Measurements from ENCODE around the gene PARP8.

The PARP8 gene

DNA sequence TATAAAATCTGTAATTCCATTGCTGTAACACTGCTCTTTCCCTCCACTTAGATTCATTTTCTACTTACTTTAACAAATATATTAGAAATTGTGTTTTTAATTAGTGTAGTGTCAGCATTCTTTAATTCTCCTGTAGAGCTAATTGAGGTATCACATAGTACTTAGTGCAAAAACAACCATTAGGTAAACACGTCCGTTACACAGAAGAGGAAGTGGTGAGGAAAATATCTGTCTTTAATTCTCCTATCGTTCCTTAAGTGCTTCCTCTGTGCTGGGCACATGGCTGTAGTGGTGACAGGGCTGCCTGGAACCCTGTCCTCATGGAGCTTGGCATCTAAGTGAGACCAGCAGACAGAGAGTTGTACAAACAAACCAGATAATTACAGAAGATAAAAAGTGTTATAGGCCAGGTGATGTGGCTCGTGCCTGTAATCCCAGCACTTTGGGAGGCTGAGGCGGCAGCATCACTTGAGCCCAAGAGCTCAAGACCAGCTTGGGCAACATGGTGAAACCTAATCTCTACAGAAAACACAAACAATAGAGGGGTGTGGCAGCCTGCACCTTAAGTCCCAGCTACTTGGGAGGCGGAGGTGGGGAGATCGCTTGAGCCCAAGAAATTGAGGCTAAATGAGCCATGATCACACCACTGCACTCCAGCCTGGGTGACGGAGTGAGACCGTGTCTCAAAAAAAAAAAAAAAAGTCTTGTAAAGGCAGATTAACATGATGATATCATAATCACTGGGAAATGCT is 36.4 kb downstream of the PARP8 start:
- Mint-ChIP-seq H3K36me3 (ENCODE audit: low read depth) (peaks cover 26% of the 10 kb centered on the region), H3K27me3 (no peaks in the 10 kb centered on the region), H3K4me3 (peak overlapping the region; percentile 73), H3K4me1 (ENCODE audit: low read depth) (peaks cover 88% of the 10 kb centered on the region), H3K9me3 (no peaks in the 10 kb centered on the region), H3K27ac (peak overlapping the region; percentile 89)

DNA sequence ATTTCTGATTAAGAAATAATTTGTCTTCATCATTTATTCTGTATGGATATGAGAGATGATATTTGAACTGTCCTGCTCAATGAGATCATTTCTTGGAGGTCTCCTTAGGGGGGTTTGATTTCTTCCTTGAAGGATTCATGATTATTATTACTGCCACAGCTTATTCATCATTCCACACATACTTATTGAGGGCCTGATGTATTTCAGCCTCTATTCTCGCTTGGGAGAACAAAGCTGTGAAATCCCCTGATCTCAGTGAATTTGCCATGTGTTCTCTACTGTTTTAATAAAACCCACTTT is 36.9 kb downstream of the PARP8 start:
- Mint-ChIP-seq H3K4me1 (ENCODE audit: low read depth) (peaks cover 88% of the 10 kb centered on the region), H3K27ac (peak overlapping the region; percentile 26), H3K4me3 (no peak overlapping the region), H3K9me3 (no peaks in the 10 kb centered on the region), H3K27me3 (no peaks in the 10 kb centered on the region), H3K36me3 (ENCODE audit: low read depth) (peaks cover 20% of the 10 kb centered on the region)

DNA sequence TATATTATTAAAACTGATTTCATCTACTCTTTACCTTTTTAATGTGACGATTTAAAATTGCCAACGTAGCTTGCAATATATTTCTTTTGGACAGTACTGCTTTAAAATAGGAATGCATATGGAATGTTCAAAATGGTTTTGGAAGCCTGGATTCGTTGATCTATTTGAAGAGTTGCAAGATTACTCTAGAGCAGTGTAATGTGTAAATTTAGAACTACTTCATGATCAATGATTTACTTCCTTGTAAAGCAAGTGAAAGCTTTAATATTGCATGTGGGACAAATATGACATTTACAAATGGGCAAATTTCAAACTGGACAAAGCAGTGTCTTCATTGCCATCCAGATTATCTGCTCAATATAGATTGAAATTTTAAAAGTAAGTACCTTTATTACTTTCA is 38.3 kb downstream of the PARP8 start:
- Mint-ChIP-seq H3K27me3 (no peaks in the 10 kb centered on the region), H3K9me3 (no peaks in the 10 kb centered on the region), H3K4me1 (ENCODE audit: low read depth) (peaks cover 88% of the 10 kb centered on the region), H3K27ac (peak overlapping the region; percentile 21), H3K36me3 (ENCODE audit: low read depth) (peaks cover 11% of the 10 kb centered on the region), H3K4me3 (no peak overlapping the region)

DNA sequence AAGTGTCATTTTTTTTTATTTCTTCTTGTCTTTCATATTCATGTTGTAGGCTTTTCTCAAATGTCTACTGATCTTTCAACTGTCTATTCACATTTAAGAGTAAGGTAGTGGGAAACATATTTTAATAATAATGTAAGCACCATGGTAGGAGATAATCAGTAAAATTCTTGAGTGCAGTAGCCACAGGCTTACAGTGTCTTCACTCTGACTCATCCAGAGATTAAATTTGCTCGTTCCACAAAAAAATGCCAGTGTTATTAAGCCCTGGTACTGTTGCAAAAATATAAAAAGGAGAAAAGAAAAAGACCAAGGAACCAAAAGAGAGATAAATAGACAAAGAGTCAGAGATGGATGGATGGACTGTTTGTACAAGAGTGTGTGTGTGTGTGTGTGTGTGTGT is 43.0 kb downstream of the PARP8 start:
- Mint-ChIP-seq H3K9me3 (no peaks in the 10 kb centered on the region), H3K36me3 (ENCODE audit: low read depth) (peaks cover 5% of the 10 kb centered on the region), H3K27ac (peak overlapping the region; percentile 82), H3K4me3 (peak overlapping the region; percentile 59), H3K27me3 (no peaks in the 10 kb centered on the region), H3K4me1 (ENCODE audit: low read depth) (peaks cover 88% of the 10 kb centered on the region)

DNA sequence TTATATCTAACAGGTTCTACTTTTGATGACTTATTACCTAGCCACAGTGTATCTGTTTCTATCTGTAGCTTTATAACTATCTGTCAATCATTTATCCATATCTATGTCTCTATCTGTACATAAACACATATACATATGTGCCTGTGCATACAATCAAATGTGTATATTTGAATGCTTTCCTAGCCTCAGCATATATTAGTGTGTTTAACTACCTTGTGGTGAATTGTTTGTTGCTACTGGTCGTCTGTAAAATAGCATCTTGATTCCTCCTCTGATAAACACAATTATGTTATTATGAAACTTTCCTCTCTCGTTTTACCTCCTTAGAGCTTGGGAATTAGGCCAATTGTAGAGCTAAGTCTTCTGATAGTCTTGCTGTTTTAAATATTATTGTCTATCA is 44.4 kb downstream of the PARP8 start:
- Mint-ChIP-seq H3K36me3 (ENCODE audit: low read depth) (peaks cover 4% of the 10 kb centered on the region), H3K4me3 (peak overlapping the region; percentile 78), H3K4me1 (ENCODE audit: low read depth) (peaks cover 92% of the 10 kb centered on the region), H3K27me3 (no peaks in the 10 kb centered on the region), H3K9me3 (no peaks in the 10 kb centered on the region), H3K27ac (peak overlapping the region; percentile 83)

DNA sequence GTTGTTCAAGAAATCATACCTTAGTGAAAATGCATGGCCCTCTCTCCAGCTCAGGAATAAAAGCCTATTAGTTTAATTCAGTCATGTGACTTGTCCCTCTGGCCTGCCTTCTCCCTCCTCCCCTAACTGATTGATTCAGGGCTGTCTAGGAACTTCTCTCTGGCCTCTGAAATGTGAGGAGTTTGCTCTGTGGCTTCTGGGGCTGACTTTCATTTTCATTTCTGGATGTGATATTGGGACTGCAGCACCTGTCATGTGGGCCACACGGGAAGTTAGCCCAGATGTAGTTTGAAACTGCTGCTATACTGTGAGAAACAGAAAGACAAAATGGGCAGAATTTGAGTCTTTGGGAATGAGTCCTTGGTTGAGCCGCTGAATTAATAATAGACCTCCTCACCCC is 44.8 kb downstream of the PARP8 start:
- Mint-ChIP-seq H3K27ac (peak overlapping the region; percentile 83), H3K27me3 (no peaks in the 10 kb centered on the region)

DNA sequence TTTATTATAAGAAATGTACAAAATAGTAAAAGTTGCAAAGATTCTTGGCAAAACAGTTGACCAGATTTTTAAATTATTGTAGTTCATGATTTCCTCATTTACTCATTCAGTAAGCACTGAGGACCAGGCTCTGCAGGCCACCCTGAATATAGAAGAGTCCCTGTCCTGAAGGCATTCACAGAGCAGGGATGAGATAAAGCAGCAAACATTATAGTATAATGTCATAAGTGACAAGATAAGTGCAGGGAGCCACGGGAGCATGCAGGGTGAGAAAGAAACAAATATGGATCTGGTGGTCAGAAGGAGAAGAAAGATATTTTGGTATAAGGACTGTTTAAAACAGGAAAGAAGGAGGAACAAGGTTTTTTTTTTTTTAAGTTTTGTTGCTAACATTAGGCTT is 46.0 kb downstream of the PARP8 start:
- no peaks in the 10 kb centered on the region for H3K9me3 Mint-ChIP-seq
- peak overlapping the region; percentile 88 for H3K27ac Mint-ChIP-seq
- no peaks in the 10 kb centered on the region for H3K27me3 Mint-ChIP-seq
- peaks cover 6% of the 10 kb centered on the region for H3K36me3 Mint-ChIP-seq (ENCODE audit: low read depth)
- H3K4me3 Mint-ChIP-seq = no peak overlapping the region
- H3K4me1 Mint-ChIP-seq (ENCODE audit: low read depth) = peaks cover 95% of the 10 kb centered on the region

More for the DNA sequence above, 44.8 kb downstream of the PARP8 start:
- H3K4me3 Mint-ChIP-seq = peak overlapping the region; percentile 78
- no peaks in the 10 kb centered on the region for H3K9me3 Mint-ChIP-seq
- peaks cover 93% of the 10 kb centered on the region for H3K4me1 Mint-ChIP-seq (ENCODE audit: low read depth)
- H3K36me3 Mint-ChIP-seq (ENCODE audit: low read depth) = peaks cover 4% of the 10 kb centered on the region

DNA sequence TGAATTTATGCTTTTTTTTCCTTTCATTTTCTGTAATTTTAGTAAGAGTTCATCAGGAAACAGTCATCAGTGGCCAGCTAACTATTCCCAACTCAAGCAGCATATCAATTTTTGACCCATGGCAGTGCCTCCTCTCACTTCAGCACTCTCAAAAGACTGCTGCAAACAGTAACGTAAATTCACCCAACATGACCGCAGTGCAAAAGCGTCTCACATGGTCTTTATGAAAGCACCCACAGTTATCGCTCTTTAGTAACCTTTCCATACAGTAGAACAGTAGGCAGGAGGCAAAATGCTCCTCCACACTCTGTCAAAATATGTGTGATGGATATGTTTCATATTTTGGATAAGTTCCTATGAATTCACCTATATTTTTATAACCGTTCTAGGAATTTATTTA is 48.6 kb downstream of the PARP8 start:
- no peaks in the 10 kb centered on the region for H3K9me3 Mint-ChIP-seq
- H3K4me1 Mint-ChIP-seq (ENCODE audit: low read depth) = peaks cover 93% of the 10 kb centered on the region
- H3K27ac Mint-ChIP-seq = peak overlapping the region; percentile 72
- H3K4me3 Mint-ChIP-seq = peak overlapping the region; percentile 46
- peaks cover 10% of the 10 kb centered on the region for H3K36me3 Mint-ChIP-seq (ENCODE audit: low read depth)
- no peaks in the 10 kb centered on the region for H3K27me3 Mint-ChIP-seq

DNA sequence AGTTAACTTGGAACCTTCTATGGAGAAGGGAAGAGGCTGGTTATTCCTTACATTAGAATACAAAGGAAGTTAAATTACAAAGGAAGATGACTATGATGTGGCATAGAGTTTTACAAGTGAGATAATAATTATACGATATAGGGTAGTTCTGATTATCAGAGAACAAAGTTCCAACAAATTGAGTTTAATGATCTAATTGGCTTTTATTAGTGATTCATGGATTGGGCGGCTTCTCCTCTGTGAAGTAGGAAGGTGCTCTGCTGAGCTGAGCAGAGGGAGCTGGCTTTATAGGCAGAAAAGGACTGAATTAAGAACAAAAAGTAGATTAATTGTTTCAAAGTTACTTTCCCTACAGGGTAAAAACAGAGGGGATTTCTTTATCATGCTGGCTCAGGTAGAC is 49.7 kb downstream of the PARP8 start:
- no peak overlapping the region for H3K4me3 Mint-ChIP-seq
- peaks cover 14% of the 10 kb centered on the region for H3K36me3 Mint-ChIP-seq (ENCODE audit: low read depth)
- no peaks in the 10 kb centered on the region for H3K27me3 Mint-ChIP-seq
- H3K4me1 Mint-ChIP-seq (ENCODE audit: low read depth) = peaks cover 93% of the 10 kb centered on the region
- H3K27ac Mint-ChIP-seq = no peak overlapping the region
- H3K9me3 Mint-ChIP-seq = no peaks in the 10 kb centered on the region

DNA sequence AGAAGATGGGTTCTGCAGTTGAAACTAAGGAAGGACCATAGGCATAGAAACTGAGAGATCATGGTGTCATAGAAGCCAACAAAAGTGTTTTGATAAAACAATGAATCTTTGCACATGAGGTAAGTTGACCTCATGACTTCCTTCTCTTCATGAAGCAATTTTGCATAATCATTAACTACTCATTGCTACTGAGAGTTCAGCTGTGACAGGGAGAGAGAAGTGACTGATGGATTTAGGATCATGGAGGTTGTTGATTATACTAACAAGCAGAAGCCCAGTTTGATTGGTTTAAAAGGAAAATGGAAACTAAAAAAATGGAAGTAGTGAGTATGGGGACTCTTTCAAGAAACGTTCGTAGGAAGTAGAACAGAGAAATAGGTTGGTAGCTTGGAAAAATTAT is 51.2 kb downstream of the PARP8 start:
- Mint-ChIP-seq H3K27ac (no peak overlapping the region), H3K9me3 (no peaks in the 10 kb centered on the region), H3K4me1 (ENCODE audit: low read depth) (peaks cover 93% of the 10 kb centered on the region), H3K36me3 (ENCODE audit: low read depth) (peaks cover 14% of the 10 kb centered on the region), H3K27me3 (no peaks in the 10 kb centered on the region), H3K4me3 (peak overlapping the region; percentile 37)

DNA sequence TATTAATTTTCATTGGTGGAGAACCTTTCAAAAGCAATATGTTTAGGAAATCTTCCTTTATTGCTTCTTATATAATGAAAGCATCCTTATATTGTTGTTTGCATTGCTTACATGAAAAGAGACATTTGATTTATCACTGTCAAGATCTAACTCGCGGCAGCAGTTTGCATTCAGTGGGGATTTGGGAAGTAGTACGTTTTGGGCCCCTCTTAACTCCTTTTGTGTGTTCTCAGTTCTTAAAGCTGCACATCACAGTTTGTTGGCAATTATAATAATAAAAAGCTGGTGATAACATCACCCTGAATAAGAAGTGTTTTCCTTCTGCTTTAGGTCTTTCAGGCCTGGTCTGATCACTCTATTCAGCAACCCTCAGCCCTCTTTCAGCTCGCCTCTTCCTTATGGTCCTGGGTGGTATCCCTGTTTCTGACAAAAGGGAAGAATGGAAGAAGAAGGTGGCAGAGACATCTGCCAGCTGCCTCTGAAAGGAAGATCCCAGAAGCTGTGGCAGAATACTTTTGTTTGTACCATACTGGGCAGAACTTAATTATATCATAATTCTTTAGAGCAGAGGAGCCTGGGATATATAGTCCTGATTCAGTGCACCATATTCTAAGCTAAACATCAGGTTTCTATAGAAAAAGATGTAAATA is 53.7 kb downstream of the PARP8 start:
- Mint-ChIP-seq H3K36me3 (ENCODE audit: low read depth) (peaks cover 10% of the 10 kb centered on the region), H3K4me3 (peak overlapping the region; percentile 49), H3K4me1 (ENCODE audit: low read depth) (peaks cover 91% of the 10 kb centered on the region), H3K27ac (peak overlapping the region; percentile 50), H3K9me3 (no peaks in the 10 kb centered on the region), H3K27me3 (no peaks in the 10 kb centered on the region)

DNA sequence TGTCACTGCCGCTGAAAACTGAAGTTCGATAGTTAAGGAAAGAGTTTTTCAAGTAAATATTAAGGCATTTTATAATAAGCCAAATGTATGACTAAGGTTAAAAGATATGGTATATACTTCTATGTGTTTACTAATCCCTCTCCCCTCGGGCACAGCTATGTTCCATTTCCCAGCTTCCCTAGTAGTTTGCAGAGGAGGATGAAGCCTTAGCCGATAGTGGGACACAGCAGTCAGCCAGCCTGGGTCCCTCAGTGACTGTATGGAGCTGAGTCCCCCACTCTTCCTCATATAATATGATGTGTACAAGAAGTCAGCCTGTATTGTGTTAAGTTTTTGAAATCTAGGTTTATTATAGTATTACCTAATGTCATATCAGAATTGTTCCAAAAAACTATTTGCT is 55.8 kb downstream of the PARP8 start:
- no peak overlapping the region for H3K4me3 Mint-ChIP-seq
- H3K4me1 Mint-ChIP-seq (ENCODE audit: low read depth) = peaks cover 92% of the 10 kb centered on the region
- no peaks in the 10 kb centered on the region for H3K27me3 Mint-ChIP-seq
- H3K27ac Mint-ChIP-seq = no peak overlapping the region
- H3K36me3 Mint-ChIP-seq (ENCODE audit: low read depth) = peaks cover 10% of the 10 kb centered on the region
- H3K9me3 Mint-ChIP-seq = no peaks in the 10 kb centered on the region

DNA sequence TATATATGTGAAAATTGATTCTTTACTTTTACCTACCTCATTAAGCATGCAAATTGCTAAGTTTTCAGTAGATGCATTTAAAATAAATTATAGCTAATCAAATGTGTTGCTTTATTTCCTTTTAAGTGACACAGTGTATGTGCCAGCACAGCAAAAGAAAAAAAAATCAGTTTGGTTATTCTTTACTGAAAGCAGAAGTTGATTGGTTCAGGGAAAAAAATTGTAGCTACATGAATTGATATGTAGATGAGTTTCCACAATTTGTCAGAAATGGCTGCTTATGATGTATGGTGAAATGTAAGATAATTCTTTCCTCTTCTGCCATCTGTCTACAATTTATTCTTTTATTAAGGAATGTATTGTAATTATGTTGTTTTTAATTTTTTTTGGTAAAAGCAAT is 57.8 kb downstream of the PARP8 start:
- Mint-ChIP-seq H3K4me3 (no peak overlapping the region), H3K9me3 (no peaks in the 10 kb centered on the region), H3K27ac (no peak overlapping the region), H3K27me3 (no peaks in the 10 kb centered on the region), H3K36me3 (ENCODE audit: low read depth) (peaks cover 4% of the 10 kb centered on the region), H3K4me1 (ENCODE audit: low read depth) (peaks cover 90% of the 10 kb centered on the region)

DNA sequence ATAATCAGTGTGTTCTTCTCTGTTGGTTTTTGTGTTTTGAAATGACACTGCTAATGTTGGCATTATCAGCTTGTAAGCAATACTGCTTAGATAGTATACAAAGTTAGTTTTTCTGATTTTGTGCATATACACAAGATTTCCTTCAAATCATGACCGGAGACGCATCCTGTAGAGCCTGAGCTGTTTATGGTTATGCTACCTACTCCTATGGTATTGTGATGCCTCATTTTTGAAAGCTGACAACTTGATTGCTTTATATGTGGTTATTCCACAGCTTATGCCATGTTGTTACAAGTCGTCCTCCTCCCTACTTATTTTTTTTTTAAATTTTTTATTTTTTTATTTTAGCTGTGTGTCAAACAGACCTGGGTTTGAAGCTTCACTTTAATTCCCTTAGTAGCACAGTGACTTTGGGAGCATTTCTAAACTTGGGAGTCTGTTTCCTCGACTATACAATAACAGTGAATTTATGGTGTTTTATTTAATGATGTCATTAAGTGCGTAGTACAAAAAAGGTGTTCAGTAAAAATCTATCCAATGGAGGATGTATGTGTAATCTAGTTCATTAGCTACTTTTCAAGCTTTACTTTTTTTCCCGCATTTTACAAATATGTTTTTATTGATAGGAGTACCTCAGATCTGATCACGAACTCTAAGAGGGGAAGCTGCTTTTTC is 59.5 kb downstream of the PARP8 start:
- peaks cover 88% of the 10 kb centered on the region for H3K4me1 Mint-ChIP-seq (ENCODE audit: low read depth)
- no peaks in the 10 kb centered on the region for H3K27me3 Mint-ChIP-seq
- peak overlapping the region; percentile 59 for H3K4me3 Mint-ChIP-seq
- peaks cover 3% of the 10 kb centered on the region for H3K36me3 Mint-ChIP-seq (ENCODE audit: low read depth)
- H3K9me3 Mint-ChIP-seq = no peaks in the 10 kb centered on the region
- peak overlapping the region; percentile 91 for H3K27ac Mint-ChIP-seq

DNA sequence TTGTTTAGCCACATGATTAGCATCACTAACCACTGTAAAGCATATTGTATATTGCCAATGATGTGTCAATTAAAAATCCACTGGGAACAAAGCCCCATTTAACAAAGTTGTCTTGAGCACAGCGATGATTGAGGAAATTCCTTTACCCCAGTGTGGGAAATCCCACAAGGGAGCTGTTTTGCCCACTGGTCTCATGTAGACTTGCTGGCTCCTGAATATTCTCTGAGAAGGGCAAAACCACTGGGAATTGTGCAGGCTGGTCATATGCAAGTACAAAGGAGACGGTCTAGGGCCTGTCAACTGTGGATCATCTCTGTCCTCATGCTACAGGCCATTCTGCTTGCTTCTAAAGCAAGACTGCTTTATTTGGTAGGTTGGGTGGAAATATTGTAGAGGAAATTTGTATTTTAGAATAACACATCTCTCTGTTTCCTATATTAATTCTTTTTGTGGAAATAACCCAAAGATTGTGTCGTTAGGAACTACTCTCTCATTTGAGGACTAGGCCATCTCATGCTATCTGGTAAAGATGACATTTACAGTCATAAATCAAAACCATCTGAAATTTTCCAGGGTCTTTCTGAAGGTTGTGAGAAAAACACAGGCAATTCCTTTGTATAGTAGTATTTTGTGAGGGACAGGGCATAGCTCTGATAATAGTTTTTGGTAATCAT is 60.2 kb downstream of the PARP8 start:
- Mint-ChIP-seq H3K4me1 (ENCODE audit: low read depth) (peaks cover 86% of the 10 kb centered on the region), H3K27ac (peak overlapping the region; percentile 91), H3K4me3 (peak overlapping the region; percentile 59), H3K36me3 (ENCODE audit: low read depth) (peaks cover 8% of the 10 kb centered on the region), H3K27me3 (no peaks in the 10 kb centered on the region), H3K9me3 (no peaks in the 10 kb centered on the region)

Data from stimulated activated naive CD8-positive, alpha-beta T cell treated with anti-CD3 and anti-CD28 coated beads, Interleukin-15, Interleukin-2, amounts not matched to agents 100 ng/mL and 50 ng/mL, for 24 hours (primary cell).